Thymus (tissue), 14 donors: ENCODE data around the gene MPDU1. TPM values are rescaled to one million over a fixed set of nuclear protein-coding genes. Genes with fewer than 3 reads are reported as not detected.

Experiments used
- DNase-seq, 9 donors: peaks; one replicate each; pipeline ENCODE4 v3.0.0-alpha.2; 2013; ENCODE audit warnings: low spot score in 9 of 9, low read depth in 6 of 9, missing footprints in 1 of 9
- H3K27ac ChIP-seq, 2 donors: one replicate each; pipeline ENCODE4 v1.5.1; 2013; ENCODE audit warnings: control low read depth in 1 of 2, low read depth in 1 of 2, low read length in 1 of 2, mild to moderate bottlenecking in 1 of 2, moderate library complexity in 1 of 2
- H3K27me3 ChIP-seq, 2 donors: one replicate each; pipeline ENCODE4 v1.5.1; 2013; ENCODE audit warnings: low read length in 1 of 2; ENCODE audit not compliant: control insufficient read depth in 2 of 2, insufficient read depth in 1 of 2
- H3K36me3 ChIP-seq, 2 donors: one replicate each; pipeline ENCODE4 v1.5.1; 2013; ENCODE audit warnings: low read length in 1 of 2, mild to moderate bottlenecking in 1 of 2, moderate library complexity in 1 of 2; ENCODE audit not compliant: control insufficient read depth in 2 of 2, insufficient read depth in 2 of 2
- H3K4me1 ChIP-seq, 2 donors: one replicate each; pipeline ENCODE4 v1.5.1; 2013; ENCODE audit warnings: low read length in 2 of 2; ENCODE audit not compliant: control insufficient read depth in 2 of 2, insufficient read depth in 2 of 2
- H3K4me3 ChIP-seq, 2 donors: one replicate each; pipeline ENCODE4 v1.5.1; 2013; ENCODE audit warnings: low read length in 2 of 2, control low read depth in 1 of 2, mild to moderate bottlenecking in 1 of 2
- H3K9me3 ChIP-seq, 2 donors: one replicate each; pipeline ENCODE4 v1.5.1; 2013; ENCODE audit warnings: low read length in 1 of 2, mild to moderate bottlenecking in 1 of 2; ENCODE audit not compliant: control insufficient read depth in 2 of 2, insufficient read depth in 1 of 2
- WGBS: extraction: QIAGEN DNeasy Blood & Tissue Kit; methylation state at CpG from one replicate; pipeline ENCODE4 v1.1.7; 2013; 5-methylcytosine and 5-hydroxymethylcytosine counted together
- long read RNA-seq, 10 donors: transcript quantifications; one replicate each; lab custom pipeline, GENCODE V29; 2026
- polyA plus RNA-seq: library from polyadenylated mRNA; stranded (reverse); fragments of 200-250 nt; gene quantifications from one replicate; pipeline ENCODE4 v1.2.3, GENCODE V29; 2013
- total RNA-seq: library from RNA; stranded (reverse); fragments of 120-200 nt; gene quantifications from one replicate; pipeline ENCODE4 v1.2.4, GENCODE V29; 2013
- donor health status: healthy.

MPDU1 gene
- total RNA-seq (57.8 TPM), polyA plus RNA-seq (48.0 TPM)
- long read RNA-seq, donor 1, partial matches to known transcripts = 0 of 2 reads
- long read RNA-seq, donor 1, other reads (novel, unspliced or antisense) = 0 of 2 reads
- long read RNA-seq, donor 2 = 0 reads
- long read RNA-seq, donor 3, transcript MPDU1-208 (2 exons, 1,195 nt) = minor isoform, 7 of 50 reads
- long read RNA-seq, donor 3, transcript MPDU1-201 (7 exons, 1,601 nt) = major isoform, 26 of 50 reads
- long read RNA-seq, donor 3, partial matches to known transcripts = 0 of 50 reads
- long read RNA-seq, donor 3, other reads (novel, unspliced or antisense) = 0 of 50 reads
- long read RNA-seq, donor 4, transcript MPDU1-201 (7 exons, 1,601 nt) = major isoform, 12 of 22 reads
- long read RNA-seq, donor 4, partial matches to known transcripts = 0 of 22 reads
- long read RNA-seq, donor 4, other reads (novel, unspliced or antisense) = 0 of 22 reads
- long read RNA-seq, donor 5, transcript MPDU1-208 (2 exons, 1,195 nt) = minor isoform, 6 of 65 reads
- long read RNA-seq, donor 5, transcript MPDU1-201 (7 exons, 1,601 nt) = major isoform, 46 of 65 reads
- long read RNA-seq, donor 5, partial matches to known transcripts = 0 of 65 reads
- long read RNA-seq, donor 5, other reads (novel, unspliced or antisense) = 0 of 65 reads
- long read RNA-seq, donor 6, transcript MPDU1-201 (7 exons, 1,601 nt) = major isoform, 6 of 21 reads
- long read RNA-seq, donor 6, partial matches to known transcripts = 6 of 21 reads
- long read RNA-seq, donor 6, other reads (novel, unspliced or antisense) = 0 of 21 reads
- long read RNA-seq, donor 7, transcript MPDU1-201 (7 exons, 1,601 nt) = major isoform, 16 of 25 reads
- long read RNA-seq, donor 7, partial matches to known transcripts = 0 of 25 reads
- long read RNA-seq, donor 7, other reads (novel, unspliced or antisense) = 0 of 25 reads
- long read RNA-seq, donor 8, transcript MPDU1-201 (7 exons, 1,601 nt) = major isoform, 12 of 19 reads
- long read RNA-seq, donor 8, partial matches to known transcripts = 0 of 19 reads
- long read RNA-seq, donor 8, other reads (novel, unspliced or antisense) = 0 of 19 reads
- long read RNA-seq, donor 9, transcript MPDU1-201 (7 exons, 1,601 nt) = major isoform, 11 of 11 reads
- long read RNA-seq, donor 9, partial matches to known transcripts = 0 of 11 reads
- long read RNA-seq, donor 9, other reads (novel, unspliced or antisense) = 0 of 11 reads
- long read RNA-seq, donor 10, transcript MPDU1-201 (7 exons, 1,601 nt) = major isoform, 18 of 25 reads
- long read RNA-seq, donor 10, partial matches to known transcripts = 0 of 25 reads
- long read RNA-seq, donor 10, other reads (novel, unspliced or antisense) = 0 of 25 reads

- Histone ChIP-seq H3K36me3 (peaks cover 38 to 48% of the 10 kb centered on the region in 2 donors), H3K4me3 (peak within 1 kb of the TSS; percentile 68 to 91), H3K9me3 (peaks cover 0 to 12% of the 10 kb centered on the region in 2 donors), H3K27ac (peak within 1 kb of the TSS; percentile 96 to 98), H3K4me1 (peaks cover 23 to 69% of the 10 kb centered on the region in 2 donors), H3K27me3 (no peaks in the 10 kb centered on the region)
- peak; percentile 91 to 98 (median 95) for DNase-seq
- WGBS = 22% methylated on average over 69 of the region's 69 CpGs
These were observed at the start of gene MPDU1 for GRCh38 chr17:7583253-7584109. TSS of gene MPDU1 (plus strand) at chr17:7583852. CDS start at chr17:7583863, 11 bp downstream.

- H3K9me3 ChIP-seq = peaks cover 4 to 14% of the 10 kb centered on the region in 2 donors
- H3K27ac ChIP-seq = no peak overlapping the region
- DNase-seq = no peak
- no peaks in the 10 kb centered on the region for H3K27me3 ChIP-seq
- WGBS = 98% methylated on average over 3 of the region's 3 CpGs
- no peaks in the 10 kb centered on the region for H3K36me3 ChIP-seq
- no peaks in the 10 kb centered on the region for H3K4me1 ChIP-seq
- H3K4me3 ChIP-seq = no peak overlapping the region
These were observed 45.6 kb upstream of the MPDU1 start for GRCh38 chr17:7538050-7538449.

GRCh38 chr17:7538891-7539545 is 44.6 kb upstream of the MPDU1 start:
- Histone ChIP-seq H3K4me1 (no peaks in the 10 kb centered on the region), H3K4me3 (no peak overlapping the region), H3K27ac (no peak overlapping the region), H3K36me3 (no peaks in the 10 kb centered on the region), H3K9me3 (peaks cover 4 to 14% of the 10 kb centered on the region in 2 donors), H3K27me3 (no peaks in the 10 kb centered on the region)
- 87% methylated on average over 11 of the region's 11 CpGs for WGBS
- DNase-seq = no peak

- Histone ChIP-seq H3K4me3 (no peak overlapping the region), H3K4me1 (no peaks in the 10 kb centered on the region), H3K27ac (no peak overlapping the region), H3K36me3 (no peaks in the 10 kb centered on the region), H3K27me3 (no peaks in the 10 kb centered on the region), H3K9me3 (peaks cover 4 to 14% of the 10 kb centered on the region in 2 donors)
- 98% methylated on average over 9 of the region's 9 CpGs for WGBS
- DNase-seq = no peak
These were observed 42.5 kb upstream of the MPDU1 start for GRCh38 chr17:7541074-7541621.

- no peaks in the 10 kb centered on the region for H3K36me3 ChIP-seq
- 83% methylated on average over 6 of the region's 6 CpGs for WGBS
These were observed 38.7 kb upstream of the MPDU1 start for GRCh38 chr17:7544911-7545310.

GRCh38 chr17:7548585-7549400 is 34.9 kb upstream of the MPDU1 start, which contains the start of gene TNFSF12:
TSS of gene TNFSF12 (plus strand) at chr17:7549058. CDS start at chr17:7549154, 96 bp downstream.
- H3K4me1 ChIP-seq = peaks cover 0 to 22% of the 10 kb centered on the region in 2 donors
- H3K4me3 ChIP-seq = peak within 1 kb of the TSS; percentile 44 to 52
- peak in 1 of 9 donors; percentile 35 for DNase-seq
- no peaks in the 10 kb centered on the region for H3K36me3 ChIP-seq
- H3K27me3 ChIP-seq = peaks cover 3 to 36% of the 10 kb centered on the region in 2 donors
- 10% methylated on average over 65 of the region's 65 CpGs for WGBS
- H3K9me3 ChIP-seq = no peaks in the 10 kb centered on the region
- peak within 1 kb of the TSS; percentile 47 to 90 for H3K27ac ChIP-seq

More at GRCh38 chr17:7544911-7545310, 38.7 kb upstream of the MPDU1 start:
- Histone ChIP-seq H3K9me3 (no peaks in the 10 kb centered on the region), H3K4me1 (peaks cover 0 to 11% of the 10 kb centered on the region in 2 donors), H3K4me3 (no peak overlapping the region), H3K27me3 (peaks cover 3 to 25% of the 10 kb centered on the region in 2 donors), H3K27ac (no peak overlapping the region)
- no peak for DNase-seq

- DNase-seq = no peak
- 72% methylated on average over 20 of the region's 20 CpGs for WGBS
- Histone ChIP-seq H3K27me3 (peaks cover 3 to 36% of the 10 kb centered on the region in 2 donors), H3K36me3 (no peaks in the 10 kb centered on the region), H3K4me3 (peak overlapping the region in 1 of 2 donors; percentile 52), H3K4me1 (peaks cover 0 to 26% of the 10 kb centered on the region in 2 donors), H3K9me3 (no peaks in the 10 kb centered on the region), H3K27ac (peak overlapping the region; percentile 31 to 32)
These were observed 34.1 kb upstream of the MPDU1 start for GRCh38 chr17:7549401-7550055.
